ENCODE measurements around the gene WNT8B.

WNT8B gene

GRCh38 chr10:100462709-100463108, at the start of gene WNT8B:
WNT8B (plus strand) TSS chr10:100463009; CDS start chr10:100463169, 160 bp downstream.
- DNase-seq (ENCODE audit: low spot score) = no peak

DNA sequence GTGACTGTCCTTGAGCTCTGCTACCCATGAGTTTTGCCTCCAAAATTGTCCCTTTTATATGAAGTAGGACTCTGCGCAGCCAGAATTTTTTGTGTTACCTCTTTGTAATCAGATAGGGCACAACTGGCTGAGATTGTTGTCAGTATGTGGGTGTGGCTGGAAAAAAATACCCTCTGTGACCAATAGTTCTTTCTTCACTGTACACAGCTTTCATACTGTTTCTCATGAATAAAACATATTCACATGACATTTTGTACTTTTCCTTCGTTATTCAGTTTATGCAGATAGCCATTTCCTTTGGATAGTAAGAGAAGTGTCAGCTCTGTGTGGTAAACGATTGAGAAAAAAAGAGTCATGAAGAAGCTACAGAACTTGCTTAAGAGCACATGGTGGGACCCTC, 49.6 kb upstream of the WNT8B start:
- DNase-seq (ENCODE audit: low spot score) = no peak

DNA sequence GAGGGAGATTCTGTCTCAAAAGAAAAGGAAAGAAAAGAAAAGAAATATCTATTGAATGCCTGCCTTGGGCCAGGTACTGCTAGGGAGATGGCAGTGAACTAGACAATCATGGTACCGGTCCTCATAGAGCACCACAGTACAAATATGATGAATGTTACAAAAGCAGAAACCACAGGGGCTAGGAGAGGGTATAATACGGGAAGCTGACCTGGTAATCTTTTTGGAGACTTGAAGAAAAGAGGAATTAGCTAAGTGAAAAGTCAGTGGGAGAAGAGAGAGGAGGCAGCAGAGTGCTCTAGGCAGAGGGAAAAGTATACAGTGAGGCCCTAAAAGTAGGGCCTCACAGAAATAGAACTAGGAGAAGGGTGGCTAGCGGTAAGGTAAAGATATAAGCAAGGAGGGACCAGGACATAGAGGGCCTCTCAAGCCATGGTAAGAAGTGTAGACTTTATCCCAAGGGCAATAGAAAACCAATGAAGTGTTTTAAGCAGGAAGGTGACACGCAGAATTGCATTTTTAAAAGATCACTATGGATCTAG, 42.8 kb upstream of the WNT8B start:
- no peak for DNase-seq (ENCODE audit: low spot score)

- DNase-seq (ENCODE audit: low spot score) = no peak
Observed at GRCh38 chr10:100427374-100427773, 35.4 kb upstream of the WNT8B start.

DNA sequence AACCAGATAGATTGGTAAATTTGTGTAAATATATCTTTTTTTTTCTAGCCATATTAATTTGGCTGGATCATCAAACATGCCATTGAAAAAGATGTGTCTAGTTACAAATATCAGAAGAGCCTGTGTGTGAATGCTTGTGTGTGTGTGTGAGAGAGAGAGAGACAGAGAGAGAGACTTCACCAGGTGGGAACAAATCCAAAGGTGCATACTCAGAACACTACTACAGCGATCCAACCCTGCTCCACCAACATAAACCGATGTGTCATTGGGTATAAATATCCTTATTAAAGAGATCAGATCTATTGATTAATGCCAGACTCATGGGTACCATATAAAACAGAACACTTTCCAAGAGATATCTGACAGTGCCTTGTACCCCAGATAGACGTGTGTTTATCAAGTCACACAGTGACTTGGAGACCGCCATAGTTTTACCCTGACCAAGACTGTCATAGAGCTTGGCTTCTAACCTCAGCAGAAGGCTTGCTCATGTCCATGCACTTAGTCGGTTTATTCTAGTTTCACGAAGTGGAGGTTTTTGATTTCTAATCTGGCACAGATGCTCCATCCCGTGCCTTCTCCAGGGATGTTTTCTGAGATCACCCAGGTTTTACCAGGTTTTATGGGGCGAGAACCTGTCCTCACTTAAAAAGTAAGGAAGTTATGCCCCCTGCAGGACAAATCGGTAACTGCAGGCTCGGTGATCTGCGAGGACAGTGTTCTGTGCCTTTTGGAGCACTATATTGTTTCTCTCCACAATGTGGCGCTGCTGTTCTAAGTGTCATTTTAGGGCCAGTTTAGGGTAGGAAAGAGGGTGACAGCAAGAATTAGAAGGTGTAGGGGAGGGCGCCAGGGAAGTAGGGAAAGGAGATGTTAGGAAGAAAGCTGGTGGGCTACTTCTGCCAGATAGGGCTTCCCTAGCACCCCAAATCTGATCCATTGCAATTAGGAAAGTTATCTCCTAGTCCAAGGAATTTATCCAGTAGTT, 29.3 kb upstream of the WNT8B start:
- peak; percentile 96 for DNase-seq (ENCODE audit: low spot score)

DNA sequence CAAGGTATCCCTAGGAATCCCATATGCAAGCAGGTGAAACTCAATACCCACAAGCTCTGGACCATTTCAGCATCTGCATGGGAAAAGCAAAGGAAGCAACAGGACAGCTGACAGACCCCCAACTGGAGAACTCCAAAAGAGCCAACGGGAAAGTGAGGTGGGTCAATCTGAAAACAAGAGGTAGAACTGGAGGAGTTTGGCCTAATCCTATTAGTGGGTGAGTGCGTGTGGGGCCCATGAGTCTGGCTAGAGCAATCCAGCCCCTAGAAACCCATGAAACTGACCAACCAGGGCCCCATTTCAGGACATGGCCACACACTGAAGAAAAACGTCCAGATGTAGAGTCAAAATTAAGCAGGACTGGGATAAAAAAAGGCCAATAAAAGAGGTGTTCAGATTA, 26.6 kb upstream of the WNT8B start:
- no peak for DNase-seq (ENCODE audit: low spot score)

DNA sequence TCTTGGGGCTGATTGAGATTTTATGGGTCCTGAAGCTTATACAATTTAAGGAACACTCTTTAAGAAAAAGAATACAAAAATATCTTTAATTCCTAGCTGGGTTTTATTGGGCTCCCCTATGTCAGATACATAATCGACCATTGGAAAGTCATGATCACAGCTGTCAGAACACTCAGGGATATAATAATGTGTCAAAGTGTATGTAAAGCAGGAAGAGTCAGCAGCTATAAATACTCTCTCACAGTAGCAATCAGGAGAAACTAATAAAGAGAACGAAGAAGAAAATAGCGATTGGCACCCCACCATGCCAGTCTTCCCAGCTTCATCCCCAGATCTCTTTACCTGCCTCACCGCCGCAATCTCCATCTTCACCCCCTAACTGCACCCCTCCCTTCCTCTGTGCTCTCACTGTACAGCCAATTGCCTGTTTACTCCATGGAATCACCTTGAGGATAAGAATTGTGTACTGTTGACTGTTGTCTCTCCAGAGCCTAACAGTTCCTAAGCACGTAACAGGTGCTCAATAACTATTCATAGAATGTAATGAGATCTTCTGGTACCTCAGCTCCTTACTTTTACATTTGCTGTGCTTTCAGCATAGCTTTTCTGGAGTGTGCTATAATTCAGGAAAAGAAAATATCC, 24.0 kb upstream of the WNT8B start:
- DNase-seq (ENCODE audit: low spot score) = no peak

DNA sequence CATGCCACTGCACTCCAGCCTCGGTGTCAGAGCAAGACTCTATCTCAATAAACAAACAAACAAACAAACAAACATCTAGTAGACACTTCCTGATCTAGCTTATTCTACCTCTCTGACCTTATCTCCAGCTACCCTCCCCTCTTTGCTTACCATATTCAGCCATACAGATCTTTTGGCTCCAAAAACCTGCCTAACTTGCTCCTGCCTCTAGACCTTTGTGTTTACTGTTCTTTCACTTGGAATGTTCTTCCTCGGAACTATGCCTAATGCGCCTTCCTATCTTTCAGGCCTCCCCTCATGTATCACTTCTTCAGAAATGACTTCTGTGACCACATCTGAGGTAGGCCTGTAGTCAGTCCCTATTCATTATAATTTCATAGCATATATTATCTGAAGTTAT, 20.3 kb upstream of the WNT8B start:
- no peak for DNase-seq (ENCODE audit: low spot score)

DNA sequence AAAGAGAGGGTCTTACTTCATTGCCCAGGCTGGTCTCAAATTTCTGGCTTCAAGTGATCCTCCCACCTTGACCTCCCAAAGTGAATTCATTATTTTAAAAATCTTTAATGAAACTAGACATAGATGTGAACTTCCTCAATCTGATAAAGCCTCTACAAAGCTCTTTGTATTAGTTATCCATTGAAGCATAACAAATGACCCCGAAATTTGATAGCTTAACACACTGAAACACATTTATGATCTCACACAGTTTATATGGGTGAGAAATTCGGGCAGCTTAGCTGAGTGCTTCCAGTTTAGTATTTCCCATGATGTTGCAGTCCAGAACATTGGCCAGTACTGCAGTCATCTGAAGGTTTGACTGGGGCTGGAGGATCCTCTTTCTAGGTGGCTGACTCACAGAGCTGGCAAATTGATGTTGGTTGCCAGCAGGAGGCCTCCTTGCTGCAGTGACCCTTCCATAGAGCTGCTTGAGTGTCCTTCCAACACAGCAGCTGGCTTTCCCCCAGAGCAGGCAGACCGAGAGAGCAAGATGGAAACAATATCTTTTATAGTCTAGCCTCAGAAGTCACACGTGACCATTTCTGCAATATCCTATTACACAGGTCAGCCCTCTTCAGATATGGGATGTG, 16.6 kb upstream of the WNT8B start:
- DNase-seq (ENCODE audit: low spot score) = no peak

DNA sequence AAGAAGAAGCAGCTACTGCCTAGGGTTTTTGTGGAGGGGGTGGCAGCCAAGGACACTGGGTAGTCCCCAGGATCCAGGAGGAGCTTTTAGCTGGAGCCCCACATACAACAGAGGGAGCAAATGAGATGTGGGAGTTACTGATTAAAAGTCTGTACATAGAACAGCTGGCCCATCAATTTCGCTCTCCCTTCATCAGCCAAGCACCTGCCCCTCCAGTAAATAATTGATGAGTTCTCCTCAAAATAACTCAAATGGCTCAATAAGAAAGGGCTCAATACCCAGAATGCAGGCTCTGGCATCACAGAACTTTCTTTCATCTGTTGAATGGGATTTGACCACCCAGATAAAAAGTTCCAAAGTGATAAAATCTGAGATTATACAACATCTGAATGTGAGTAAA, 15.1 kb upstream of the WNT8B start:
- no peak for DNase-seq (ENCODE audit: low spot score)

GRCh38 chr10:100448951-100449350, 13.9 kb upstream of the WNT8B start:
- DNase-seq (ENCODE audit: low spot score) = no peak

DNA sequence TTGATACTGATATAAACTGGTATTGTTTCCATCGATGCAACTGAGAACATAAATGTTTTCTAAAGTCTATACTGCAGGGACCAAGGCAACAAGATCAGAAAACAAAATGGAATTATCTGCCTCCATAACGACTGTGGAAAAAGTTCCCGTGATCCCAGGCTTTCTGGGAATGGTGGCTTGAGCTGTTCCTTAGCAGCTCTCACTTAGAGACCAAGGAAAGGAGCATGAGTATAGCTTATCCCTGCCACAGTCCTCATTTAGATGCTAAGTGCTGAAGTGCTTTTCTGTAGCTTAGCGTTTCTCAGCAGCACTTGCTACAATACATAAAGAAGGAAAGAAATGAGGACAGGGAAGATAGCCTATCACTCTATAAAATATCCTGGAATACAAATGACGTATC, 5.5 kb downstream of the WNT8B start:
- no peak for DNase-seq (ENCODE audit: low spot score)

DNA sequence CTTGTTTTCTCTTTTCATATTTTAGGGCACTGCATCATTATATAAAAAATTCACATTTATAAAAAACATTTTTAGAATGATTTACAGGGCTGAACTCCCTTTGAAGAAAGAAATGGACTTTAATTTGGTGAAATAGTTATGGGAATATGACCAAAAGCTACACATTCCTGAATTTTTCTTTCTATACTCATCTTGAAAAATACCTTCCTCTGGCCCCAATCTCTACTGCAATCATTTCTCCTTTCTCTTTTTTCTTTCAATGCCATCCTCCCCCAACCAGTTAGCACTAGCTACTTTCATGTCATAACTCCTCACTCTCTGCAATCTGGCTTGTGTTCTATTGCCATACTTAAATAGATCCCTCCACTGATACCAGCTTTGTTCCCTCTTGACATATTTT, 6.2 kb downstream of the WNT8B start:
- no peak for DNase-seq (ENCODE audit: low spot score)

- DNase-seq (ENCODE audit: low spot score) = no peak
Observed at GRCh38 chr10:100469756-100470155, 6.9 kb downstream of the WNT8B start.

GRCh38 chr10:100470367-100470766, 7.6 kb downstream of the WNT8B start:
- no peak for DNase-seq (ENCODE audit: low spot score)

GRCh38 chr10:100477970-100478369, 15.2 kb downstream of the WNT8B start:
- DNase-seq (ENCODE audit: low spot score) = no peak

DNA sequence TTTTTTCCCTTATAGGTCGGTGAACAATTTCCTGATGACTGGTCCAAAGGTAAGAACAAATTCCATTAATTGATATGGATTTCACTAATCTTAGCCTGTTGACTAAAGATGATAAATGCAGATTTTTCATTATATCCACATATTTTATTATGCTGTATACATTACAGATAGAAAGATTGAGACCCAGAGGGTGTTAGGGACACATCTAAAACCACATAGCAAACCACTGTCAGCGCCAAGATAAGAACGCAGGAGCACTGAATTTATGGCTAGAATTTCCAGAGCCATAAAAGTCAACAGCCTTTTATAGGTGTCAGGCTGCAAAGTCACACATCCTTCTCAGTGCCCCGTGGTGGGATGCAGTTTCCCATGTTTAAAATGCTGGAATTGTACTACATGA, 16.2 kb downstream of the WNT8B start:
- no peak for DNase-seq (ENCODE audit: low spot score)

- no peak for DNase-seq (ENCODE audit: low spot score)
Observed at GRCh38 chr10:100480002-100480401, 17.2 kb downstream of the WNT8B start.

GRCh38 chr10:100481462-100482081, 18.8 kb downstream of the WNT8B start:
- peak; percentile 88 for DNase-seq (ENCODE audit: low spot score)

GRCh38 chr10:100482181-100482833, 19.5 kb downstream of the WNT8B start:
- peak; percentile 39 for DNase-seq (ENCODE audit: low spot score)

DNA sequence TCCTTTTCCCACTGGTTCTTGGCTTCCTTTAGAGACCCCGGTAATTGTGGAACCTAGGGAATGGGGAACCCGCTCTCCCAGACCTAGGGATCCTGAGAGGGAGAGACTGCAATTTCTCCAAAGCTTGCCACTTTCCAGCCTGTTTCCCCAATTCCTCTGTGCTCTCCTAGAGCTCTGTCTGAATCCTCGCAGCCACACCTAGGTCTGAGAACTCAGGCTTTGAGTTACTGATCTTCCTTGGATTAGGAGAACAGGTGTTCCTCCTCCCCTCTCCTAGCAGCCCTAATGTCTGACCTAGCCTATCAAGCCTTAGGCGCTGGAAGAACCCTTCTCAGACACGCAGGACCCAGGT, 20.0 kb downstream of the WNT8B start:
- no peak for DNase-seq (ENCODE audit: low spot score)
